Measurements from ENCODE around the gene C11orf71. TPM values are rescaled to one million over a fixed set of nuclear protein-coding genes. Genes with fewer than 3 reads are reported as not detected.

Gene C11orf71
- total RNA-seq, 1 donor from 2014 or later = 10.6 TPM

- Mint-ChIP-seq H3K9me3 (ENCODE audit: unreplicated experiment) (no peaks in the 10 kb centered on the region), H3K27me3 (ENCODE audit: unreplicated experiment) (no peaks in the 10 kb centered on the region), H3K36me3 (ENCODE audit: unreplicated experiment) (no peaks in the 10 kb centered on the region), H3K4me3 (ENCODE audit: unreplicated experiment) (no peak overlapping the region), H3K4me1 (ENCODE audit: low read depth, unreplicated experiment) (no peaks in the 10 kb centered on the region), H3K27ac (ENCODE audit: unreplicated experiment) (no peak overlapping the region)
- no peak for DNase-seq
- no peak for TF ChIP-seq CTCF (IDR thresholded peaks at IDR 0.05; ENCODE audit: partially characterized antibody, unreplicated experiment)
Observed at GRCh38 chr11:114412946-114413345, 12.6 kb upstream of the C11orf71 start.

- peak overlapping the region; percentile 99 for H3K4me3 Mint-ChIP-seq (ENCODE audit: unreplicated experiment)
- TF ChIP-seq CTCF (IDR thresholded peaks at IDR 0.05; ENCODE audit: partially characterized antibody, unreplicated experiment) = no peak
- no peak for DNase-seq
- peaks cover 4% of the 10 kb centered on the region for H3K9me3 Mint-ChIP-seq (ENCODE audit: unreplicated experiment)
- H3K27ac Mint-ChIP-seq (ENCODE audit: unreplicated experiment) = peak overlapping the region; percentile 99
- peaks cover 12% of the 10 kb centered on the region for H3K27me3 Mint-ChIP-seq (ENCODE audit: unreplicated experiment)
- peaks cover 9% of the 10 kb centered on the region for H3K4me1 Mint-ChIP-seq (ENCODE audit: low read depth, unreplicated experiment)
- H3K36me3 Mint-ChIP-seq (ENCODE audit: unreplicated experiment) = peaks cover 5% of the 10 kb centered on the region
Observed at GRCh38 chr11:114401311-114401710, 1.0 kb upstream of the C11orf71 start.

GRCh38 chr11:114400915-114401223 is 558 bp upstream of the C11orf71 start:
- peak overlapping the region; percentile 99 for H3K27ac Mint-ChIP-seq (ENCODE audit: unreplicated experiment)
- peaks cover 9% of the 10 kb centered on the region for H3K4me1 Mint-ChIP-seq (ENCODE audit: low read depth, unreplicated experiment)
- peak overlapping the region; percentile 99 for H3K4me3 Mint-ChIP-seq (ENCODE audit: unreplicated experiment)
- no peak for DNase-seq
- peaks cover 5% of the 10 kb centered on the region for H3K36me3 Mint-ChIP-seq (ENCODE audit: unreplicated experiment)
- peaks cover 4% of the 10 kb centered on the region for H3K9me3 Mint-ChIP-seq (ENCODE audit: unreplicated experiment)
- no peak for TF ChIP-seq CTCF (IDR thresholded peaks at IDR 0.05; ENCODE audit: partially characterized antibody, unreplicated experiment)
- H3K27me3 Mint-ChIP-seq (ENCODE audit: unreplicated experiment) = peaks cover 12% of the 10 kb centered on the region

- peak overlapping the region; percentile 99 for H3K27ac Mint-ChIP-seq (ENCODE audit: unreplicated experiment)
- H3K4me1 Mint-ChIP-seq (ENCODE audit: low read depth, unreplicated experiment) = peaks cover 9% of the 10 kb centered on the region
- peak; percentile 79 for DNase-seq
- H3K9me3 Mint-ChIP-seq (ENCODE audit: unreplicated experiment) = peaks cover 4% of the 10 kb centered on the region
- peaks cover 5% of the 10 kb centered on the region for H3K36me3 Mint-ChIP-seq (ENCODE audit: unreplicated experiment)
- peak overlapping the region; percentile 99 for H3K4me3 Mint-ChIP-seq (ENCODE audit: unreplicated experiment)
- peaks cover 12% of the 10 kb centered on the region for H3K27me3 Mint-ChIP-seq (ENCODE audit: unreplicated experiment)
- TF ChIP-seq CTCF (IDR thresholded peaks at IDR 0.05; ENCODE audit: partially characterized antibody, unreplicated experiment) = no peak
Observed at GRCh38 chr11:114399490-114400215, 658 bp downstream of the C11orf71 start.

- Mint-ChIP-seq H3K4me1 (ENCODE audit: low read depth, unreplicated experiment) (peaks cover 9% of the 10 kb centered on the region), H3K36me3 (ENCODE audit: unreplicated experiment) (peaks cover 5% of the 10 kb centered on the region), H3K4me3 (ENCODE audit: unreplicated experiment) (peak overlapping the region; percentile 99), H3K27me3 (ENCODE audit: unreplicated experiment) (peaks cover 12% of the 10 kb centered on the region), H3K9me3 (ENCODE audit: unreplicated experiment) (peaks cover 4% of the 10 kb centered on the region), H3K27ac (ENCODE audit: unreplicated experiment) (peak overlapping the region; percentile 73)
- TF ChIP-seq CTCF (IDR thresholded peaks at IDR 0.05; ENCODE audit: partially characterized antibody, unreplicated experiment) = no peak
- no peak for DNase-seq
Observed at GRCh38 chr11:114398303-114398920, 1.9 kb downstream of the C11orf71 start.
